DND-41 (cell line): Measurements from ENCODE around the gene RBM19.

ENCODE experiments used
- ATAC-seq: fragments of 200-7000 bp; cut with Tn5 transposase; 3 replicates; pipeline ENCODE4 v1.9.1; 2021; ENCODE audit warnings: low read depth; ENCODE audit not compliant: insufficient read depth
- DNase-seq: peaks from one replicate; pipeline ENCODE4 v3.0.0-alpha.2; 2020
- H2AFZ ChIP-seq: 2 replicates; pipeline ENCODE4 v1.6.0; 2012; ENCODE audit warnings: low read depth, low read length
- H3K27ac ChIP-seq: 2 replicates; pipeline ENCODE4 v1.5.1; 2012; ENCODE audit warnings: low read length, inconsistent platforms
- H3K27me3 ChIP-seq: fragments of 200-600 bp; sonication (generic); 2 replicates; pipeline ENCODE4 v1.6.0; 2012; ENCODE audit warnings: low read length, mild to moderate bottlenecking, inconsistent platforms; ENCODE audit not compliant: insufficient read depth, poor library complexity
- H3K36me3 ChIP-seq: 2 replicates; pipeline ENCODE4 v1.5.1; 2012; ENCODE audit warnings: low read length, inconsistent platforms; ENCODE audit not compliant: insufficient read depth
- H3K4me1 ChIP-seq: 2 replicates; pipeline ENCODE4 v1.5.1; 2012; ENCODE audit warnings: mild to moderate bottlenecking, low read length; ENCODE audit not compliant: insufficient read depth
- H3K4me2 ChIP-seq: 2 replicates; pipeline ENCODE4 v1.6.0; 2012; ENCODE audit warnings: mild to moderate bottlenecking, moderate library complexity, low read length, inconsistent platforms; ENCODE audit not compliant: insufficient read depth
- H3K4me3 ChIP-seq, 2 experiments: fragments of 200-600 bp in 1 of 2; shearing (Covaris generic) in 1 of 2; 2 replicates each; pipeline ENCODE4 v1.5.1; 2012 to 2016; ENCODE audit warnings: inconsistent platforms in 2 of 2, low read length in 2 of 2, mild to moderate bottlenecking in 2 of 2, low read depth in 1 of 2, moderate library complexity in 1 of 2
- H3K79me2 ChIP-seq: 2 replicates; pipeline ENCODE4 v1.6.0; 2012; ENCODE audit warnings: low read length, inconsistent platforms; ENCODE audit not compliant: insufficient read depth
- H3K9ac ChIP-seq: 2 replicates; pipeline ENCODE4 v1.6.0; 2012; ENCODE audit warnings: low read depth, mild to moderate bottlenecking, inconsistent platforms, low read length, moderate library complexity
- H3K9me3 ChIP-seq: 2 replicates; pipeline ENCODE4 v1.5.1; 2012; ENCODE audit warnings: low read length, moderate library complexity, mild to moderate bottlenecking, inconsistent platforms; ENCODE audit not compliant: insufficient read depth, severe bottlenecking
- H4K20me1 ChIP-seq: 2 replicates; pipeline ENCODE4 v1.6.0; 2012; ENCODE audit warnings: low read length; ENCODE audit not compliant: insufficient read depth
- EZH2 ChIP-seq: IDR thresholded peaks from 3 replicates; pipeline ENCODE4 v1.6.1; 2012; ENCODE audit warnings: borderline replicate concordance, low read depth, mild to moderate bottlenecking, moderate library complexity, low read length, inconsistent platforms; ENCODE audit not compliant: severe bottlenecking
- TF ChIP-seq, protein P1 (sequence below): IDR thresholded peaks from 2 replicates; pipeline ENCODE4 v1.5.1; 2012; ENCODE audit warnings: borderline replicate concordance, low read length, moderate library complexity, mild to moderate bottlenecking; ENCODE audit not compliant: poor library complexity, severe bottlenecking; ENCODE audit errors: extremely low read depth

The RBM19 gene

DNA sequence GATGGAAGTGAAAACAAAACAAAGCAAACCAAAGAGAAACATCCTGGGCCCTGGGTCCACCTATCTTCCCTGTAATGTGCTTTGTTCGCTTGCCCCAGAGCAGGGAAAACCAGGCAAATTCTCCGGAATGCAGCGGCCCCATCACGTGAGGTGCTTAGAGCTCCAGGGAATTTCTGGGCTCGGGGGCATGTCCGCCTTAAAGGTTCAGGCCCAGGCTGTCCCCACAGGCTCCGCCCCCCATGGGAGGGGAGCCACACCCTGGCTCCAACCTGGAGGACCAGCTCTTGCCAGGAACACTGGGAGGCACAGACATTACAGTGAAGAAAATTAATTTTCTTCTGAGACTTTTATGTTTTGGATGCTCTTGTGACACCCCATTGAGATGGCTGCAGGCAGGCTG is 69.9 kb downstream of the RBM19 start:
- DNase-seq = no peak
- Histone ChIP-seq H4K20me1 (no peaks in the 10 kb centered on the region; the same call in 1 of the 2 replicates), H3K36me3 (peaks cover 11% of the 10 kb centered on the region; the same call in 1 of the 2 replicates), H3K4me2 (no peak overlapping the region), H3K4me1 (no peaks in the 10 kb centered on the region), H3K27ac (no peak overlapping the region), H3K79me2 (no peaks in the 10 kb centered on the region), H2AFZ (no peak overlapping the region), H3K27me3 (no peaks in the 10 kb centered on the region), H3K4me3 (no peak overlapping the region), H3K9me3 (no peaks in the 10 kb centered on the region), H3K9ac (no peak overlapping the region)
- no peak for ATAC-seq
- no peak for TF ChIP-seq EZH2
- TF ChIP-seq, protein P1, sequence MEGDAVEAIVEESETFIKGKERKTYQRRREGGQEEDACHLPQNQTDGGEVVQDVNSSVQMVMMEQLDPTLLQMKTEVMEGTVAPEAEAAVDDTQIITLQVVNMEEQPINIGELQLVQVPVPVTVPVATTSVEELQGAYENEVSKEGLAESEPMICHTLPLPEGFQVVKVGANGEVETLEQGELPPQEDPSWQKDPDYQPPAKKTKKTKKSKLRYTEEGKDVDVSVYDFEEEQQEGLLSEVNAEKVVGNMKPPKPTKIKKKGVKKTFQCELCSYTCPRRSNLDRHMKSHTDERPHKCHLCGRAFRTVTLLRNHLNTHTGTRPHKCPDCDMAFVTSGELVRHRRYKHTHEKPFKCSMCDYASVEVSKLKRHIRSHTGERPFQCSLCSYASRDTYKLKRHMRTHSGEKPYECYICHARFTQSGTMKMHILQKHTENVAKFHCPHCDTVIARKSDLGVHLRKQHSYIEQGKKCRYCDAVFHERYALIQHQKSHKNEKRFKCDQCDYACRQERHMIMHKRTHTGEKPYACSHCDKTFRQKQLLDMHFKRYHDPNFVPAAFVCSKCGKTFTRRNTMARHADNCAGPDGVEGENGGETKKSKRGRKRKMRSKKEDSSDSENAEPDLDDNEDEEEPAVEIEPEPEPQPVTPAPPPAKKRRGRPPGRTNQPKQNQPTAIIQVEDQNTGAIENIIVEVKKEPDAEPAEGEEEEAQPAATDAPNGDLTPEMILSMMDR = no peak

DNA sequence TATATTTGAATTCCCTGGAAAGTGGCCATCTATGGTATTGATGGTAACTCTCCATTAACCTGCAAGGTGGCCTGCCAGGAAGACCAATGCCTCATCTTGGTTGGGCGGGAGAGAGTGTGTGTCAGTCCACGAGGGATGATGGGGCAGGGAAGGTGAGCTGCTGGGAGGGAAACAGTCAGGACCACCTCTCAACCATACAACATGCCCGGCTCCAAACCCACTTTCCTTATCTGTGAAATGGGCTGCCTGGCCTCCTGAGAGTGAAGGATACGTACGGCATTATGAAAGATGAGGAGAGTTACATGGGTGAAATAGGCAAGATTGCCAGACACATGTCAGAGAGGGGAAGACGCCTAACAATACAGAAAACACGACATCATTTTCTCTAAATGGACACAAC is 70.9 kb downstream of the RBM19 start:
- Histone ChIP-seq H3K4me3 (no peak overlapping the region), H3K9ac (no peak overlapping the region), H3K27me3 (no peaks in the 10 kb centered on the region), H3K4me1 (no peaks in the 10 kb centered on the region), H3K36me3 (peaks cover 11% of the 10 kb centered on the region; the same call in 1 of the 2 replicates), H3K9me3 (no peaks in the 10 kb centered on the region), H2AFZ (no peak overlapping the region), H4K20me1 (no peaks in the 10 kb centered on the region; the same call in 1 of the 2 replicates), H3K4me2 (no peak overlapping the region), H3K79me2 (no peaks in the 10 kb centered on the region), H3K27ac (no peak overlapping the region)
- DNase-seq (no peak), ATAC-seq (no peak)
- TF ChIP-seq EZH2 = no peak
- TF ChIP-seq, protein P1 = no peak

DNA sequence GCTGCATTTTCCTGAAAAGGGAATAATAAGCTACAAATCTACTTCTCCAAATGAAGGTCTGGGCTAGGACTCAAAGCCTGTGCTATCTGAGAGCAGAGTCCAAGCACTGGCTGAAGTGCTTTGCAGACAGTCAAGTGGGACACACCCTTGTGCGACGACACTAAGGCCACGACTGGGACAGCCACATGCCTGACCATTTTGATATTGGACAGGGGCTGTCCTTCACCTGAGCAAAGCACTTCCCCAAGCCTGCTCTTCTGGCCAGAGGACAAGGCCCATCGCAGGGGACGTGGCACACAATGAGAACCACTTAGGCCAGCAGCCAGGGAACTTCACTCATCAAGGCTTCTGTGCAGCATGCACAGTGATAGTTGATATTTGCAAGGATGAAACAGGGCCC is 71.4 kb downstream of the RBM19 start:
- Histone ChIP-seq H2AFZ (no peak overlapping the region), H3K4me1 (no peaks in the 10 kb centered on the region), H4K20me1 (no peaks in the 10 kb centered on the region; the same call in 1 of the 2 replicates), H3K27ac (no peak overlapping the region), H3K79me2 (no peaks in the 10 kb centered on the region), H3K9ac (no peak overlapping the region), H3K4me3 (no peak overlapping the region), H3K36me3 (peaks cover 11% of the 10 kb centered on the region; the same call in 1 of the 2 replicates), H3K4me2 (no peak overlapping the region), H3K27me3 (no peaks in the 10 kb centered on the region), H3K9me3 (no peaks in the 10 kb centered on the region)
- TF ChIP-seq, protein P1 = no peak
- no peak for TF ChIP-seq EZH2
- no peak for ATAC-seq
- DNase-seq = no peak

DNA sequence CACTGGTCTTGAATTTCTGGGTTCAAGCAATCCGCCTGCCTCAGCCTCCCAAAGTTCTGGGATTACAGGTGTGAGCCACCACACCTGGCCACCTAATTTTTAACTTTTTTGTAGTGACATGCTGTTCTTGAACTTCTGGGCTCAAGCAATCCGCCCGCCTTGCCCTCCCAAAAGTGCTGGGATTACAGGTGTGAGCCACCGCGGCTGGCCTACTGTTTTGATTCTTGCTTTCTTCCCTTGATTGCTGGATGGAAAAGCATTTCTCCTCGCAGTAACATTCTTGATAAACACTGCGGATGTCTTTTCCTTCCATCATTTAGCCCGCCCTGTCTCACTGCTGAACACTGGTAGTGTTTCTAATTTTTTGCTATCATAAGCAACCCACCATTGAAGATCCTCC is 72.9 kb downstream of the RBM19 start:
- H2AFZ ChIP-seq = no peak overlapping the region
- H3K9ac ChIP-seq = no peak overlapping the region
- H4K20me1 ChIP-seq = no peaks in the 10 kb centered on the region
- H3K9me3 ChIP-seq = no peaks in the 10 kb centered on the region
- TF ChIP-seq, protein P1 = no peak
- TF ChIP-seq EZH2 = no peak
- DNase-seq = no peak
- H3K79me2 ChIP-seq = no peaks in the 10 kb centered on the region
- no peaks in the 10 kb centered on the region for H3K4me1 ChIP-seq
- H3K27ac ChIP-seq = no peak overlapping the region
- H3K36me3 ChIP-seq = peaks cover 11% of the 10 kb centered on the region; the same call in 1 of the 2 replicates
- no peaks in the 10 kb centered on the region for H3K27me3 ChIP-seq
- H3K4me3 ChIP-seq = no peak overlapping the region
- no peak for ATAC-seq
- H3K4me2 ChIP-seq = no peak overlapping the region
